A549 treated with CORT108297 at 1 μM for 4 hours (cell line): ENCODE results near the gene IFITM5. TPM values are rescaled to one million over a fixed set of nuclear protein-coding genes. Genes with fewer than 3 reads are reported as not detected.

Experiments
- total RNA-seq: library from RNA; stranded (reverse); fragments of 200-300 nt; extraction: Qiagen RNA extraction; gene quantifications from 5 replicates; pipeline ENCODE4 v1.2.3, GENCODE V29; 2022

IFITM5 gene
- not detected in 5 replicates for total RNA-seq

DNA sequence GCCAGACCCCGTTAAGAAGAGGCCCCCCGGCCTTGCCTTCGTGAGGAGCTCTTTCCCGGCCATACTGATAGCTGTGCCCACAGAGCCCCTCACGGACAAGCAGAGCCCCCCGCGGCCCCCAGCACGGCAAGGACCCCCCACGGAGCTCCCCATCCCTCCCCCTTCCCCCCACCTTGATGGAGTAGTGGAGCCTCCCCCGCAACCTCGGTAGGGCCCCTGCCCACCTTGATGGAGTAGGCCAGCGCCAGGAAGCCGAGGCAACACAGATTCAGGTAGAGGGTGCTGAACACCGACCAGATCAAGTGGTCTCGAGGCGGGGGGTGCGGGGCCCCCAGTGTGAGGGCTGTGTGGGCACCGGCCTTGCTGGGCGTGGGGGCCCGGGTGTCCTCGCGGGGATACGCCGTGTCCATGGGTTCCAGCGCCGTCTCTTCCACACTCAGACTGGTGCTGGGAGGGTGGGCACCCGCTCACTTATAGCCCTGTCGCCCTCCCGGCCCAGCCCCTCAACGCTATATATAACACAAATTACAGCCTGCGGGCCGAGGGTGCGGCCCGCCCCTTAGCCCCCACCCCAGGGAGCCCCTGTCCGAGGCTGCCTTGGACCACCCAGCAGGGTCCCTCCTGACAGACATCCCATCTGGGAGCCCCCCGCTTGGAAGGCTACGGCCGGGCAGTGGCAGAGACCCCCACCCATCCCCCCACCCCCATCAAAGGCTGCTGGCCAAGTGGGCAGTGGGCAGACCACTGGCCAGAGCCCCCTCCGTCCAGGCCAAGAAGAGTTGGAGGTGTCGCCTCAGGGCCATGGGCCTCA, at the start of gene IFITM5:
TSS of gene IFITM5 (minus strand) at position 446 of the 811 bp plus-strand sequence. CDS start at position 410, 36 bp downstream.

DNA sequence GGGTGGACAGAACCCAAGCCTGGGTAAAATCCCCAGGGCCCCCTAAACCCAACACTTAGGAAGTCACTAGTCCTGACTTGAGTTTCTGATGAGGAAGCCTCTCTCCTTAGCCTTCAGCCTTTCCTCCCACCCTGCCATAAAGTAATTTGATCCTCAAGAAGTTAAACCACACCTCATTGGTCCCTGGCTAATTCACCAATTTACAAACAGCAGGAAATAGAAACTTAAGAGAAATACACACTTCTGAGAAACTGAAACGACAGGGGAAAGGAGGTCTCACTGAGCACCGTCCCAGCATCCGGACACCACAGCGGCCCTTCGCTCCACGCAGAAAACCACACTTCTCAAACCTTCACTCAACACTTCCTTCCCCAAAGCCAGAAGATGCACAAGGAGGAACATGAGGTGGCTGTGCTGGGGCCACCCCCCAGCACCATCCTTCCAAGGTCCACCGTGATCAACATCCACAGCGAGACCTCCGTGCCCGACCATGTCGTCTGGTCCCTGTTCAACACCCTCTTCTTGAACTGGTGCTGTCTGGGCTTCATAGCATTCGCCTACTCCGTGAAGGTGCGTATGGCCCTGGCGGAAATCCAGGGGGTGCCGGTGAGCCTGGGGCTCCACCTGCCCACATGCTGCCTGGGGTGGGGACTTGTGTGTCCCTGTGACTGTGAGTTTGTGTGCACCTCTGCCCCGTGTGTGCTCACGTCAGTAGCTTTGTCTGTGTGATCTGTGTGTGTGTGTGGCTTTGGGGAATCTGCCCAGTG, 14.6 kb upstream of the IFITM5 start, which contains the start of gene IFITM1:
TSS of gene IFITM1 (plus strand) at position 254 of the 767 bp plus-strand sequence. CDS start at position 385, 131 bp downstream.

DNA sequence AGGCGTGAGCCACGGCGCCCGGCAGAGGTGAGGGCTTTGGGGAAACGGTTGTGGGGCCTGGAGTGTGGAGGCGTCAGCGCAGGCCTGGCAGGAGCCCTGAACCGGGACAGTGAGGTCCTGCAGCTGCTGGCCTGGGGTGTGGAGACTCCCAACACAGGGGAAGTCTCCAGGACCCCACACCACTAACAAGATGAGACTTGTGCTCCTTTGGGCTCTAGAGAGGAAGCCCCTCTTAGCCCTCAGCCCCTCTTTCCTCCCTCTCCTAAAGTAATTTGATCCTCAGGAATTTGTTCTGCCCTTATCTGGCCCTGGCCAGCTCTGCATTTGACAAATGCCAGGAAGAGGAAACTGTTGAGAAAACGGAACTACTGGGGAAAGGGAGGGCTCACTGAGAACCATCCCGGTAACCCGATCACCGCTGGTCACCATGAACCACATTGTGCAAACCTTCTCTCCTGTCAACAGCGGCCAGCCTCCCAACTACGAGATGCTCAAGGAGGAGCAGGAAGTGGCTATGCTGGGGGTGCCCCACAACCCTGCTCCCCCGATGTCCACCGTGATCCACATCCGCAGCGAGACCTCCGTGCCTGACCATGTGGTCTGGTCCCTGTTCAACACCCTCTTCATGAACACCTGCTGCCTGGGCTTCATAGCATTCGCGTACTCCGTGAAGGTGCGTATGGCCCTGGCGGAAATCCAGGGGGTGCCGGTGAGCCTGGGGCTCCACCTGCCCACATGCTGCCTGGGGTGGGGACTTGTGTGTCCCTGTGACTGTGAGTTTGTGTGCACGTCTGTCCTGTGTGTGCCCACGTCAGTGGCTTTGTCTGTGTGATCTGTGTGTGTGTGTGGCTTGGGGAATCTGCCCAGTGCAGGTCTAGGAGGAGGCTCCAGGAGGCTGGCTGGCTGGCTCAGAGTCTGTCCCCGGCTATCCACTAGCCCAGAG, 8.7 kb upstream of the IFITM5 start, which contains the start of gene IFITM2:
TSS of gene IFITM2 (plus strand) at position 51 of the 943 bp plus-strand sequence. CDS start at position 428, 377 bp downstream.

DNA sequence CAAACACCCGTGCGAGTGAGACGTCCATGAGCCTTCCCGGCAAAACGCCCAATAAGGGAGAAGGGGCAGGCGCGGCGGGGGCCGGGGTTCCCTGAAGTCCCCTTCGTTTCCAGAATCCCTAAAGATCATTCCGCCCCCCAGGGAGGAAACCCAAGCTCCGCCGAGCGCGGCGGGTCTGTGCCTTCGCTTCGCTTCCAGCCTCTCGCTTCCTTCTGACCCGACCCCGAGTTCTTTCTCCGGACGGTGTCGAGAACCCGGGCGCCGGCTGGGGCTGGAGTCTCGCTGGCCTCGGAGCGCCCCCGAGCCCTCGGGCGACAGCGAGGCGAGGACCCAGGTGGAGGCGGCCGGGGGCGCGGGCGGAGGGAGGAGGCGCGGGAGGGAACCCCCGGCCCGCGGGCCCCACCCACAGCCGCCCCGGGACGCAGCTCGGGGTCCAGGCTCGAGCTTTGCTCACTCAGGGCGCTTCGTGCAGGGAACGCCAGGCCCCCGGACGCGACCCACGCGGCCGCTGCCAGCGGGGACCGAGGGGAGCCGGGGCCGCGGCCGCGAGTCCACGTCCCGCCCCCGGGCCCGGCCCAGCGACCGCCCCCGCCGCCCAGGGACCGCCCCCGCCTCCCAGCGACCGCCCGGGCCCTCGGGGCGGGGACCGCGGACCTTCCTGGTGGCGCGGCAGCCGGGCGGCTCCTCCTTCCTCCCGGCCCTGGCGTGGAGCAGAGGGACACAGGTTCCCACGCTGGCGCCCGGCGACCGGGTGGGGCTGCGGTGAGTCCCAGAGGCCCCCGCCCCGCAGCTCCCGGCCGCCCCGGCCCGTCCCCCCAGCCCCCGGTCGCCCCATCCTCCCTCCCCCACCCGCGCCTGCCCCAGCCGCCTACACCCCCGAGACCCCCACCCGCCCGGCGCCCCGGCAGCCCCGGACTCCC, 10.6 kb downstream of the IFITM5 start, which contains the start of gene PGGHG:
TSS of gene PGGHG (plus strand) at position 649 of the 920 bp plus-strand sequence. CDS start 691 bp downstream, outside the sequence.

DNA sequence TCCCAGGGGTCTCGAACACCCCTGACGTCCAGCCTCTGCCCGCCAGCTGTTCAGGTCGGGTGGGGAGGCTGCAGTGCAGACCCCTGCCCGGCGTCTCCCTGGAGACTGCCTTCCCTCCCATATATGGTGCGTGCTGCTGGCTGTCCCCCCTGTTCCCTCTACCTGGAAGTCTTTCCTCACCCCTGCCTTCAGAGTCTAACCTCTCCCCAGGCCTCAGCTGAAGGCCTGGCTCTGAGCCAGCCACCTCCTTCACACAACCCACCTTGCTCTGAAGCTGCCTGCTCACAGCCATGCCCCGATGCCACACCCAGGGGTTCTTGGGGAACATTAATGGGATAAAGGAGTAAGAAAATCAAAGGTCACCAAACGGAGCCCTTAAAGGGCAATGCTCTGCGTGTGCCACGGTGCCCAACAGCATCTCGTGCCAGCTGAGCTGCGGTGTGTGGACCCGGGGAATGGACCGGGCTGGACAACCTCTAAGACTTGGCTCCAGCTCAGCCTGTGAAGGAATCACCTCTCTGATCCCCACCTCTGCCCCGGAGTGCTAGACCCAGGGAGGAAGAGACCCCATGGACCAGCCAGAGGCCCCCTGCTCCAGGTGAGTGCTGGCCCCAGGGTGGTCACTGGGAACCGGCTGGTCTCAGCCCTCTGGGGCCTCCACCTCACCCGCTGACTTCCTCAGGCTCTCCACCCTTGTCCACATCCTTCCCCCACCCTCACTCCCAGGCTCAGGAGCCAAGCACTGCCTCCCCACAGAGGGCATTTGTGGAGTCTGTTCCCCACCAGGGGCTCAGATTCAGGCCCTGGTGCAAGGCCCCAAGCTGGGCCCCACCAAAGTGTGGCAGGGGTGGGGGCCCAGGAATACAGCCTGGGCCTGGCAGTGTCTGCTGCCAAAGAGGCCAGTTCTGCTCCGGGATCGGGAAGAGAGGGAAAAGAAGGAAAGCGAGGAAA, 21.1 kb downstream of the IFITM5 start, which contains the start of gene NLRP6:
TSS of gene NLRP6 (plus strand) at position 407 of the 951 bp plus-strand sequence. CDS start at position 570, 163 bp downstream.

Other genes with a start within 250 kb of the IFITM5 start
- gene SCGB1C1, start 106.4 kb downstream of the IFITM5 start, total RNA-seq = not detected in 5 replicates
- gene BET1L, start 92.1 kb downstream of the IFITM5 start, total RNA-seq = 38.1 to 49.8 TPM (median 48.0 TPM) in 5 replicates
- 116 to 126 TPM (median 121 TPM) in 5 replicates for gene RIC8A, start 91.8 kb downstream of the IFITM5 start, total RNA-seq
- 14.4 to 22.0 TPM (median 20.6 TPM) in 5 replicates for gene SIRT3, start 63.2 kb downstream of the IFITM5 start, total RNA-seq
- 168 to 196 TPM (median 173 TPM) in 5 replicates for gene PSMD13, start 62.5 kb downstream of the IFITM5 start, total RNA-seq
- gene NLRP6, start 21.1 kb downstream of the IFITM5 start, total RNA-seq = not detected in 5 replicates
- gene PGGHG, start 10.4 kb downstream of the IFITM5 start, total RNA-seq = 7.1 to 15.7 TPM (median 12.5 TPM) in 5 replicates
- 59.0 to 71.7 TPM (median 65.6 TPM) in 5 replicates for gene IFITM2, start 8.3 kb upstream of the IFITM5 start, total RNA-seq
- 0.22 to 0.64 TPM (median 0.39 TPM) in 5 replicates for gene IFITM1, start 14.5 kb upstream of the IFITM5 start, total RNA-seq
- 18.8 to 35.6 TPM (median 29.9 TPM) in 5 replicates for gene IFITM3, start 21.3 kb upstream of the IFITM5 start, total RNA-seq
- gene B4GALNT4, start 70.0 kb upstream of the IFITM5 start, total RNA-seq = 11.1 to 25.3 TPM (median 20.4 TPM) in 5 replicates
- gene PKP3, start 94.7 kb upstream of the IFITM5 start, total RNA-seq = 26.3 to 41.8 TPM (median 39.9 TPM) in 5 replicates
- 55.4 to 103 TPM (median 98.4 TPM) in 5 replicates for gene SIGIRR, start 115.5 kb upstream of the IFITM5 start, total RNA-seq
- gene ANO9, start 142.5 kb upstream of the IFITM5 start, total RNA-seq = 0.55 to 1.8 TPM (median 1.0 TPM) in 5 replicates
- 35.2 to 48.7 TPM (median 46.0 TPM) in 5 replicates for gene PTDSS2, start 150.8 kb upstream of the IFITM5 start, total RNA-seq
- gene RNH1, start 207.7 kb upstream of the IFITM5 start, total RNA-seq = 128 to 190 TPM (median 178 TPM) in 5 replicates
- 97.4 to 162 TPM (median 151 TPM) in 5 replicates for gene HRAS, start 236.1 kb upstream of the IFITM5 start, total RNA-seq
- 0.45 to 0.93 TPM (median 0.75 TPM) in 5 replicates for gene LRRC56, start 238.0 kb upstream of the IFITM5 start, total RNA-seq